GM12801 (cell line): Measurements from ENCODE around the gene VMAC.

Experiments
- TF ChIP-seq, protein P1 (sequence below): IDR thresholded peaks from one replicate; pipeline ENCODE4 v1.5.1; 2011; ENCODE audit warnings: control low read depth; ENCODE audit not compliant: insufficient read length; ENCODE audit errors: extremely low read depth

VMAC gene

DNA sequence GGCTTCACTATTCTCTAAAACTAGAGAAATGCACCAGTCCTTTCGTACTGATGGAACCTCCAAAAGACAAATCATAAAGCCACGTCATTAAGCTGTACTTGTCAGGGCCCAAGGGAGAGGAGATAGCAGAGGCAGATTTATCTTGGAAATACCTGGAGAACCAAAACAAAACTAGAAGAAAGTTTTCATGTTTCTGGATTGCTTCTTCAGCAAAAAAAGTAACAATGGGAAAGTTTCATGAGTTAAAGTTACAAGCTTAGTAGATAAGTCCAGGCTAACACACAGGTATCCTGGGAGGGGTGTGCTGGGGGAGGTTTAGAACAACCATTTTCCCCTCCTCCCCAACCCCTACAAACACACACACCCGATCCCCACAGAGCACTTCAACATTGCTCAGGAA lies 51.7 kb downstream of the VMAC start:
- TF ChIP-seq, protein P1, sequence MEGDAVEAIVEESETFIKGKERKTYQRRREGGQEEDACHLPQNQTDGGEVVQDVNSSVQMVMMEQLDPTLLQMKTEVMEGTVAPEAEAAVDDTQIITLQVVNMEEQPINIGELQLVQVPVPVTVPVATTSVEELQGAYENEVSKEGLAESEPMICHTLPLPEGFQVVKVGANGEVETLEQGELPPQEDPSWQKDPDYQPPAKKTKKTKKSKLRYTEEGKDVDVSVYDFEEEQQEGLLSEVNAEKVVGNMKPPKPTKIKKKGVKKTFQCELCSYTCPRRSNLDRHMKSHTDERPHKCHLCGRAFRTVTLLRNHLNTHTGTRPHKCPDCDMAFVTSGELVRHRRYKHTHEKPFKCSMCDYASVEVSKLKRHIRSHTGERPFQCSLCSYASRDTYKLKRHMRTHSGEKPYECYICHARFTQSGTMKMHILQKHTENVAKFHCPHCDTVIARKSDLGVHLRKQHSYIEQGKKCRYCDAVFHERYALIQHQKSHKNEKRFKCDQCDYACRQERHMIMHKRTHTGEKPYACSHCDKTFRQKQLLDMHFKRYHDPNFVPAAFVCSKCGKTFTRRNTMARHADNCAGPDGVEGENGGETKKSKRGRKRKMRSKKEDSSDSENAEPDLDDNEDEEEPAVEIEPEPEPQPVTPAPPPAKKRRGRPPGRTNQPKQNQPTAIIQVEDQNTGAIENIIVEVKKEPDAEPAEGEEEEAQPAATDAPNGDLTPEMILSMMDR, result no peak

- TF ChIP-seq, protein P1, result no peak
Measured at GRCh38 chr19:5956728-5957127, 52.1 kb downstream of the VMAC start.

- TF ChIP-seq, protein P1, result no peak
Measured at GRCh38 chr19:5957170-5957569, 52.5 kb downstream of the VMAC start.

DNA sequence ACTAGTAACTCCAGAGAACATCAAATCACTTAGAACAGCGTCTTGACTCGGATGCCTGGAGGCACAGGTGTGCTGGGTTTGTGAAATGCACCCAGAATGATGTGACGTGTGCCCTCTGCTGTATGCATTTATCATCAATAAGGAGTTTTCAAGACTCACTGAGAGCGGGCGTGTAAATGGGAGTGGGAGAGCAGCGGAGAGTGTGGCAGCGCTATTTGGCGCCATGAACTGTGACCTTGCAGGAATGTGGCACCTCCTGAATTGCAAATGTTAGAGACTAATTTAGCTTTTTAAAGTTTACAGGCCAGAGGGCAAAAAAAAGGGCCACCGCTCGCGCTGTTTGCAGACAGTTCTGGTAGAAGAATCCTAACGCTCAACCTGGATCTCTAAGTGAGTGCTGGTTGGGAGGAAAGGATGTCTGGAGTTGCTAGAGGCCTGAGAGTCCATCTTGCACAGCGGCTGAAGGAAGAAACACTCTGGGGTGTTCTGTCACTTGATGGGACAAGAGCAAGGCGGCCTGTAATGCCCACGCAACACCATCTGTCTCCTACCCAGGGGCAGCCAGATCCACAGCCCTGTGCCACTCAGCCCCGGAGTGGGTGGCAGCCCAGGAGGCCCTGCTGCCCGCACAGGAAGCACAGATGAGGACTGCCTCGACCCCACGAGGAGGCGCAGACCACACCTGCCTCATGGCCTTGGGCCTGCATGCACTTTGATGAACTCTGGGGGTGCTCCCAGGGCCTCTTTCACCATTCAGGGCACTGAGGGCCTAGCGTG lies 53.6 kb downstream of the VMAC start:
- TF ChIP-seq, protein P1, result no peak

DNA sequence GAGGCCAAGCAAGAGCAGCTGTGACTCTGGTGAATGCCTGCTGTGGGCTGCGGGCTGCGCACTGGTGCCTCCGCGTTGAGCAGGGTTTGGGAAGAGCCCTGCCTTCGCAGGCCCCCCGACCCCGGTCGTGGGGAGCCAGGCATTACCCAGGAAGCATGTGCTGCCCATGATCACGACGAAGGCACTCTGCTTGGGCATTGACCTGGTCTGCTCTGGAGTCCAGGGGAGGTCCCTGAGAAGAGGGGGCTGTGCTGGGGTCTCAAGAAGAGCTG lies 54.1 kb downstream of the VMAC start:
- TF ChIP-seq, protein P1, result no peak

DNA sequence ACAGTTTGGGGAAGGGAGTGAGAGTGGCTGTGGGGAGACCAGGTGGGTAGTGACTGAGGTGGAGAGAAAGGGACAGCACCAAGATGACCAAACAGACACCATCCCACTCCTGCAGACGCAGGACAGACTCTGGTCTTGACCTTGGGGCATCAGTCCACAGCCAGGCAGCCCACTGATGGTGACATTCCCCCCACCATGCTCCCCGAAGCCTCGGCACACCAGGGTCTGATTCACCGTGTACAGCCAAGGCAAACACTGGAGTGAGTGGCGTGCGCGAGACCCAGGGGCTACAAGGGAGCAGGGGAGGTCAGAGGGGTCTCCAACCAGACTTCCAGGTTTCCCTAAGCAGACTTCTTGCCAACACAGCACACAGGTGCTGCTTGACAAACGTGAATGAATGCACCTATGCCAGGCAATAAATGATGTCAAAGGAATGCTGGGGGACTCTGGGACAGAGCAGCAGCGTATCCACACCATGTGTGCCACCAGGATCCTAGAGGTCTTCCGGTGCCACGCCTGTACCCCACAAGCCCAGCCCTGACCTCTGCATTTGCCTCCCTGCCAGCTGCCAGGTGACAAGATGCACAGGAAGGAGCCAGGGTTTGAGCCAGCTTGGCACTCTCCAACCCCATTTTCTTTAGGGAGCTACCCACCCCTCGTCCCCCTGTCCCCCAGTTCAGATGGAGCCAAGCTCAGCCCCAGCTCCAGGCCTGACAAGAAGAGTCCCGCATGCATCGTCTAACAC lies 54.8 kb downstream of the VMAC start:
- TF ChIP-seq, protein P1, result no peak
